Measurements from ENCODE around the gene ANKMY1.

DNA sequence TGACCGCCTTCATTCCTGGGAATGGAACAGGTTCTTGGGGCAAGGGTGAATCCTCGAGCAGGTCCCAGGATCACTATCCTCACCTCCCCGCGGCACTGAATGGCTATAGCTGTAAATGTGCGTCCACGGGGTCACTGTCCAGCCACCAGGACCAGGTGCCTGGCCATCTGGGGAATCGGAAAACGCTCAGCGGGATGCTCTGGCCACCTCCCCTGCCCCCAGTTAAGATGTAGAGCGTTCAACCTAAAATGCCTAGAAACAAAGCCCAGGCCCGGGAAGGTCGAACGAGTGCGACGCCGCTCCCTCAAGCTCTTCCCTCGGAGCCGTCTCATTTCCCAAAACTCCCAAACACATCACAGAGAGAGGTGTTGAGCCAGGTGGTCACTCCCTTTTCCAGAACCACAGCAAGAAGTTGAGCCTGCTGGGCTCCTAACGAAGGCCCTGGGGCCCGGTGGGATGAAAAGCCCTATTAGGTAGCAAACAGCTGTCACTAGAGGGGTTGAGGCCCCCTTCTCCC is 28.0 kb upstream of the ANKMY1 start:
- TF ChIP-seq, protein P1, sequence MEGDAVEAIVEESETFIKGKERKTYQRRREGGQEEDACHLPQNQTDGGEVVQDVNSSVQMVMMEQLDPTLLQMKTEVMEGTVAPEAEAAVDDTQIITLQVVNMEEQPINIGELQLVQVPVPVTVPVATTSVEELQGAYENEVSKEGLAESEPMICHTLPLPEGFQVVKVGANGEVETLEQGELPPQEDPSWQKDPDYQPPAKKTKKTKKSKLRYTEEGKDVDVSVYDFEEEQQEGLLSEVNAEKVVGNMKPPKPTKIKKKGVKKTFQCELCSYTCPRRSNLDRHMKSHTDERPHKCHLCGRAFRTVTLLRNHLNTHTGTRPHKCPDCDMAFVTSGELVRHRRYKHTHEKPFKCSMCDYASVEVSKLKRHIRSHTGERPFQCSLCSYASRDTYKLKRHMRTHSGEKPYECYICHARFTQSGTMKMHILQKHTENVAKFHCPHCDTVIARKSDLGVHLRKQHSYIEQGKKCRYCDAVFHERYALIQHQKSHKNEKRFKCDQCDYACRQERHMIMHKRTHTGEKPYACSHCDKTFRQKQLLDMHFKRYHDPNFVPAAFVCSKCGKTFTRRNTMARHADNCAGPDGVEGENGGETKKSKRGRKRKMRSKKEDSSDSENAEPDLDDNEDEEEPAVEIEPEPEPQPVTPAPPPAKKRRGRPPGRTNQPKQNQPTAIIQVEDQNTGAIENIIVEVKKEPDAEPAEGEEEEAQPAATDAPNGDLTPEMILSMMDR (IDR thresholded peaks at IDR 0.05; ENCODE audit: insufficient read depth, low read length, poor library complexity, severe bottlenecking): no peak
- no peak for TF ChIP-seq EZH2phosphoT487 (conservative IDR thresholded peaks at IDR 0.05; ENCODE audit: low read length)

Data from SU-DHL-6 (cell line).